NCI-H1092 treated with DMSO at 0.1 percent for 48 hours (cell line): ENCODE measurements around the gene RDX.
A peak's percentile ranks its signal among the peaks of the same experiment; 100 is the strongest.

ENCODE experiments used
- DNase-seq: peaks from one replicate; lab custom pipeline; 2025; lab: John Stamatoyannopoulos, UW

RDX gene

DNA sequence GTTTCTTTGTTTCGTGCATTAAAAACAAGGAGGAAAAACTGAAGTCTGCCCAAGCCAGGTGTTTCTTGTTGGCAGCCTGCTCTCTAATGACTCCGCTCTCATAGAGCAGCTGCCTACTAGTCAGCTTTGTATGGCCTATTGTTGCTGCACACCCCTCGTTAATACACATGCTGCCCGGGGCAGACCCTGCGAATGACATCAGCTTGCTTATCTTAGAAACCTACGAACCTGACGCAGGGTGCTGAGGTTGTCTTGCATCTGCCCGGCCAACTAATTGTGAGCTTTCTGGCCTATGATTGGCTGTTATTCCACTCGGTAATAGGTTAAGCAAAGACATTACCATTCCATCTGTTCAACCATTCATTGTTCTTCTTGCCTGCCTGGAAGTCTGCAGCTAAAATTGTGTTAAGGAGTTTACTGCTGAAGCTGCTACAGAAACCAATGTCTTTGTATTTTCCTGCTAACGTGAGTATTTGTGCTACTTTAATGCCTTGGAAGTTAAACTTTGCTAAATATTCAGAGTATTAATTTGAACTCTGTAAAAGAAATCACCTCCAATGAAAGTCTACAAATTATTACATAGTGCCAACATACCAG lies 165.7 kb downstream of the RDX start:
- DNase-seq = peak; percentile 98

DNA sequence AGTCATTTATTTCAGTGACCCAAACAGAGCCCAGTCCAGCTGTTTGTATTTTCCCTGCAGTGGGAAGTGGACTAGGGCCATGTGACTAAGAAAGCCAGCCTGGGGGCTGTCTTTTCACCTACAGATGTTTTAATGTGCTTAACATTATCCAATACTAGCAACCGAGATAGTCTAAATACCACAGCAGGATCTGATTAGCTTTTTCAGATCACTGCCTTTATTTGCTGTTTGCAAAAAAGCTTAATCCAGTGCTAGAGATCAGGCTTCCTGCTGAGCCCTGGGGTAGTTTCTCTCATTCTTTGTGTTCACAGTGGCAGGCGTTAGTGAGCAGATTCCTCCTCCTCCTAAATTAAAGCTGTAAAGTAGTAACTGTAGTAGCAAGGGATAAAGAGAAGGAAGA lies 168.3 kb downstream of the RDX start:
- DNase-seq = peak; percentile 67

DNA sequence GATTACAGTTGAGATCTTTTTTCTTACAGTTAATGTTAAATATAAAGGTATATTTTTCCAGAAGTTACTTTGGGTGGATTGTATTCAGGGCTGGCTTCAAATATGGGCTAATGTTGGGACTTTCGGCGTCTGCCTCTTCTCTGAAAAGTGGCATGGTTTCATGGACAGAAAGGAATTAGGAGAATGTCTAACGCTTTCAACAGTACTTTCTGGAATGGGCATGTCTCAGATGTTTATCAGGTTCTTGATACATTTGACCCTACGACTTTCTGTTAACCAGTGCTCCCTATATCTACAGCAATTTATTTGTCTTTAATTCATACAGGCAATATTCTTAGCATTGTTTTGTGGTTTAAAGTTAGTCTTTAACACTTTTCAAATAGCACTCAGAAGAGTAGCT lies 169.5 kb downstream of the RDX start:
- DNase-seq = no peak

DNA sequence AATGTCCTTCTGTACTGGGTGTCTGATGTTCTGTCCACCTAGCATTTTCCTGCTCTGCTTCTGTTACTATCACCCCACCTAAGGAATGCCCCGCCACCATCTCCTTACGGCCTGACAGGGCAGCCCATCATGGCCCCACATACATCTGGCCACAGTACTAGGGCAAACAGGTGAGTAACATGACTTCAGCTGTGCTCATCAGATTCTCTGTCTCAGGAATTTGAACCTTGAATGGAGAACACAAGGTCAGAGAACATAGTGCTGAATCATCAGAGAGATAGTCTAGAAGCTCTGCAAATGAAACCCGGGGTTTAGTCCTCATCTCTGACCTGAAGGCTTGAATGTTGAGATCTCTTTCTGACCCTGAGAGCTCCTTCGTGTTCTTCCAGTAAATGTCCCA lies 170.8 kb downstream of the RDX start:
- DNase-seq = no peak
